ENCODE results near the gene PARP15. TPM values are rescaled to one million over a fixed set of nuclear protein-coding genes. Genes with fewer than 3 reads are reported as not detected.

PARP15 gene
- total RNA-seq, 4 donors from 2014 or later = 1.2 to 10.3 (median 4.2) TPM

- in situ Hi-C loops (cut with MboI; ENCODE audit: low pct_ligation_motif_present in 1 of 4, low pct_unique_long_range_greater_than_20kb in 1 of 4, low sequenced_read_pairs in 3 of 4) (no loop called here), intact Hi-C loops (cut with DNase I; ENCODE audit: low total_unique reads) (no loop called here)
- Histone ChIP-seq H3K9me3 (no peaks in the 10 kb centered on the region), H3K27ac (no peak overlapping the region), H3K4me3 (no peak overlapping the region), H3K4me1 (no peaks in the 10 kb centered on the region), H3K36me3 (peaks cover 0 to 60% (median 18%) of the 10 kb centered on the region in 4 donors), H3K27me3 (no peaks in the 10 kb centered on the region)
- 89% methylated on average over 4 to 6 of the region's 6 CpGs for WGBS, 2 donors (ENCODE audit: low coverage in 1 of 2)
- TF ChIP-seq POLR2A (IDR thresholded peaks at IDR 0.05) = no peak
- TF ChIP-seq CTCF (IDR thresholded peaks at IDR 0.05) = no peak
- TF ChIP-seq EP300 (IDR thresholded peaks at IDR 0.05; ENCODE audit: low read depth) = no peak
- no peak for TF ChIP-seq POLR2AphosphoS5 (IDR thresholded peaks at IDR 0.05)
- DNase-seq = no peak
Measured at GRCh38 chr3:122535964-122536631, 41.4 kb upstream of the PARP15 start.

- H3K36me3 ChIP-seq = peaks cover 0 to 58% (median 18%) of the 10 kb centered on the region in 4 donors
- no peak overlapping the region for H3K27ac ChIP-seq
- TF ChIP-seq EP300 (IDR thresholded peaks at IDR 0.05; ENCODE audit: low read depth) (no peak), POLR2A (IDR thresholded peaks at IDR 0.05) (no peak), POLR2AphosphoS5 (IDR thresholded peaks at IDR 0.05) (no peak), CTCF (IDR thresholded peaks at IDR 0.05) (no peak)
- H3K9me3 ChIP-seq = no peaks in the 10 kb centered on the region
- no peaks in the 10 kb centered on the region for H3K4me1 ChIP-seq
- WGBS, 2 donors (ENCODE audit: low coverage in 1 of 2) = 71% methylated on average over 3 of the region's 3 CpGs; no CpG with 5 or more reads in 1 of the 2 donors
- no peak overlapping the region for H3K4me3 ChIP-seq
- DNase-seq = no peak
- intact Hi-C loops (cut with DNase I; ENCODE audit: low total_unique reads) (no loop called here), in situ Hi-C loops (cut with MboI; ENCODE audit: low pct_ligation_motif_present in 1 of 4, low pct_unique_long_range_greater_than_20kb in 1 of 4, low sequenced_read_pairs in 3 of 4) (no loop called here)
- no peaks in the 10 kb centered on the region for H3K27me3 ChIP-seq
Measured at GRCh38 chr3:122536632-122537001, 40.8 kb upstream of the PARP15 start.

- DNase-seq = no peak
- Histone ChIP-seq H3K36me3 (peaks cover 0 to 45% (median 13%) of the 10 kb centered on the region in 4 donors), H3K9me3 (no peaks in the 10 kb centered on the region), H3K27me3 (no peaks in the 10 kb centered on the region), H3K4me3 (no peak overlapping the region), H3K4me1 (no peaks in the 10 kb centered on the region), H3K27ac (no peak overlapping the region)
- 80 to 85% methylated on average over 7 of the region's 7 CpGs for WGBS, 2 donors (ENCODE audit: low coverage in 1 of 2)
- in situ Hi-C loops (cut with MboI; ENCODE audit: low pct_ligation_motif_present in 1 of 4, low pct_unique_long_range_greater_than_20kb in 1 of 4, low sequenced_read_pairs in 3 of 4) (no loop called here), intact Hi-C loops (cut with DNase I; ENCODE audit: low total_unique reads) (no loop called here)
- TF ChIP-seq EP300 (IDR thresholded peaks at IDR 0.05; ENCODE audit: low read depth) (no peak), POLR2AphosphoS5 (IDR thresholded peaks at IDR 0.05) (no peak), CTCF (IDR thresholded peaks at IDR 0.05) (no peak), POLR2A (IDR thresholded peaks at IDR 0.05) (no peak)
Measured at GRCh38 chr3:122538956-122539490, 38.4 kb upstream of the PARP15 start.

GRCh38 chr3:122546151-122546550, 31.3 kb upstream of the PARP15 start:
- no peak for DNase-seq
- intact Hi-C loops (cut with DNase I; ENCODE audit: low total_unique reads) (no loop called here), in situ Hi-C loops (cut with MboI; ENCODE audit: low pct_ligation_motif_present in 1 of 4, low pct_unique_long_range_greater_than_20kb in 1 of 4, low sequenced_read_pairs in 3 of 4) (no loop called here)
- 90 to 92% methylated on average over 5 of the region's 5 CpGs for WGBS, 2 donors (ENCODE audit: low coverage in 1 of 2)
- Histone ChIP-seq H3K9me3 (no peaks in the 10 kb centered on the region), H3K27me3 (no peaks in the 10 kb centered on the region), H3K4me1 (no peaks in the 10 kb centered on the region), H3K36me3 (peaks cover 0 to 52% (median 12%) of the 10 kb centered on the region in 4 donors), H3K4me3 (no peak overlapping the region), H3K27ac (no peak overlapping the region)
- TF ChIP-seq EP300 (IDR thresholded peaks at IDR 0.05; ENCODE audit: low read depth) (no peak), POLR2A (IDR thresholded peaks at IDR 0.05) (no peak), CTCF (IDR thresholded peaks at IDR 0.05) (no peak), POLR2AphosphoS5 (IDR thresholded peaks at IDR 0.05) (no peak)

Measured in transverse colon (tissue), 4 donors.